ENCODE data around the gene DOC2B. TPM values are rescaled to one million over a fixed set of nuclear protein-coding genes. Genes with fewer than 3 reads are reported as not detected.

DOC2B gene
- total RNA-seq, 2 experiments from 2014 or later = 0.08 to 0.34 TPM

GRCh38 chr17:223723-224471 is 42.4 kb upstream of the DOC2B start:
- H3K27ac ChIP-seq (ENCODE audit: low read depth in 1 of 2, low read length in 2 of 2) = no peak overlapping the region
- Mint-ChIP-seq H3K27me3 (no peaks in the 10 kb centered on the region), H3K9me3 (no peaks in the 10 kb centered on the region), H3K4me1 (ENCODE audit: low read depth) (no peaks in the 10 kb centered on the region), H3K36me3 (ENCODE audit: low read depth) (no peaks in the 10 kb centered on the region), H3K4me3 (no peak overlapping the region), H3K27ac (no peak overlapping the region)
- no peak for TF ChIP-seq CTCF (IDR thresholded peaks at IDR 0.05)
- H3K27me3 ChIP-seq (ENCODE audit: control insufficient read depth in 1 of 2, insufficient read depth in 2 of 2, low read length in 2 of 2) = no peaks in the 10 kb centered on the region
- no peak for ATAC-seq (ENCODE audit: poor library complexity)
- H3K9me3 ChIP-seq (ENCODE audit: control insufficient read depth in 1 of 2, insufficient read depth in 1 of 2, low read length in 2 of 2) = no peaks in the 10 kb centered on the region
- no peaks in the 10 kb centered on the region for H3K36me3 ChIP-seq (ENCODE audit: insufficient read depth, low read length)
- no peak for DNase-seq
- CTCF ChIA-PET = no interaction called here
- H3K4me3 ChIP-seq (ENCODE audit: low read length) = no peak overlapping the region
- intact Hi-C loops (cut with DNase I, micrococcal nuclease) = no loop called here
- POLR2A ChIA-PET = no interaction called here
- no peaks in the 10 kb centered on the region for H3K4me1 ChIP-seq (ENCODE audit: insufficient read depth, low read length)

GRCh38 chr17:222172-222571 is 40.7 kb upstream of the DOC2B start:
- TF ChIP-seq CTCF (IDR thresholded peaks at IDR 0.05) = no peak
- ATAC-seq (ENCODE audit: poor library complexity) = no peak
- H3K4me1 Mint-ChIP-seq (ENCODE audit: low read depth) = no peaks in the 10 kb centered on the region

GRCh38 chr17:219696-220095 is 38.2 kb upstream of the DOC2B start:
- Mint-ChIP-seq H3K36me3 (ENCODE audit: low read depth) (no peaks in the 10 kb centered on the region), H3K4me3 (no peak overlapping the region), H3K9me3 (no peaks in the 10 kb centered on the region), H3K4me1 (ENCODE audit: low read depth) (no peaks in the 10 kb centered on the region), H3K27ac (no peak overlapping the region), H3K27me3 (no peaks in the 10 kb centered on the region)
- POLR2A ChIA-PET = no interaction called here
- H3K27me3 ChIP-seq (ENCODE audit: control insufficient read depth in 1 of 2, insufficient read depth in 2 of 2, low read length in 2 of 2) = no peaks in the 10 kb centered on the region
- no peak for ATAC-seq (ENCODE audit: poor library complexity)
- CTCF ChIA-PET = no interaction called here
- TF ChIP-seq CTCF (IDR thresholded peaks at IDR 0.05) = no peak
- DNase-seq = no peak
- no peak overlapping the region for H3K27ac ChIP-seq (ENCODE audit: low read depth in 1 of 2, low read length in 2 of 2)
- no peaks in the 10 kb centered on the region for H3K36me3 ChIP-seq (ENCODE audit: insufficient read depth, low read length)
- H3K4me3 ChIP-seq (ENCODE audit: low read length) = no peak overlapping the region
- intact Hi-C loops (cut with DNase I, micrococcal nuclease) = no loop called here
- H3K4me1 ChIP-seq (ENCODE audit: insufficient read depth, low read length) = no peaks in the 10 kb centered on the region
- H3K9me3 ChIP-seq (ENCODE audit: control insufficient read depth in 1 of 2, insufficient read depth in 1 of 2, low read length in 2 of 2) = no peaks in the 10 kb centered on the region

More at GRCh38 chr17:222172-222571, 40.7 kb upstream of the DOC2B start:
- Histone ChIP-seq H3K9me3 (ENCODE audit: control insufficient read depth in 1 of 2, insufficient read depth in 1 of 2, low read length in 2 of 2) (no peaks in the 10 kb centered on the region), H3K36me3 (ENCODE audit: insufficient read depth, low read length) (no peaks in the 10 kb centered on the region), H3K27me3 (ENCODE audit: control insufficient read depth in 1 of 2, insufficient read depth in 2 of 2, low read length in 2 of 2) (no peaks in the 10 kb centered on the region), H3K4me3 (ENCODE audit: low read length) (no peak overlapping the region), H3K27ac (ENCODE audit: low read depth in 1 of 2, low read length in 2 of 2) (no peak overlapping the region), H3K4me1 (ENCODE audit: insufficient read depth, low read length) (no peaks in the 10 kb centered on the region)
- H3K27me3 Mint-ChIP-seq = no peaks in the 10 kb centered on the region
- intact Hi-C loops (cut with DNase I, micrococcal nuclease) = no loop called here
- no peak overlapping the region for H3K27ac Mint-ChIP-seq
- no peaks in the 10 kb centered on the region for H3K36me3 Mint-ChIP-seq (ENCODE audit: low read depth)
- POLR2A ChIA-PET = no interaction called here
- CTCF ChIA-PET = no interaction called here
- no peak for DNase-seq
- H3K4me3 Mint-ChIP-seq = no peak overlapping the region
- H3K9me3 Mint-ChIP-seq = no peaks in the 10 kb centered on the region
